Measurements from ENCODE around the gene GPC6.
A peak's percentile ranks its signal among the peaks of the same experiment; 100 is the strongest.
"Not testable (repeated sequence)": the region's sequence is repeated elsewhere in the genome, so short reads cannot be mapped to it uniquely, and the experiment has no call there.

Gene GPC6

GRCh38 chr13:93425411-93425810 lies 198.8 kb downstream of the GPC6 start:
- DNase-seq (ENCODE audit: low spot score) = no peak

DNA sequence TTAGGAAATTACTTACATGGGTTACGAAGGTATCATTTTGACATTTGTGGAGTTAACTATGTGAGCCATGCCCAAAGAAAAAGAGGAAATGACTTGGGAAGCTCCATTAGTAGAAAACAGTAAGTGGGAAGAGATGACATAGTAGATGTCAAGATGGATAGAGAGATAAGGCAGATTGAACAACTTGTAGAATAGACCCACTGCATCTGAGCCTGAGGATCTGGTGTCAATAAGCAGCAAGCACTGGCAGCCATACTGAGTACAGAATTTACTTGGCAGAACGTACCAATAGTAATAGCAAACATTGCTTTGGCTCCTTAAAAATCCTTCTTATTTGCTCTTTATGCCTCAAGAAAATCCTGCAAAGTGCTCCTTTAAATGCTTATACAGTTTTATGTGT lies 203.8 kb downstream of the GPC6 start:
- peak; percentile 15 for DNase-seq (ENCODE audit: low spot score)

DNA sequence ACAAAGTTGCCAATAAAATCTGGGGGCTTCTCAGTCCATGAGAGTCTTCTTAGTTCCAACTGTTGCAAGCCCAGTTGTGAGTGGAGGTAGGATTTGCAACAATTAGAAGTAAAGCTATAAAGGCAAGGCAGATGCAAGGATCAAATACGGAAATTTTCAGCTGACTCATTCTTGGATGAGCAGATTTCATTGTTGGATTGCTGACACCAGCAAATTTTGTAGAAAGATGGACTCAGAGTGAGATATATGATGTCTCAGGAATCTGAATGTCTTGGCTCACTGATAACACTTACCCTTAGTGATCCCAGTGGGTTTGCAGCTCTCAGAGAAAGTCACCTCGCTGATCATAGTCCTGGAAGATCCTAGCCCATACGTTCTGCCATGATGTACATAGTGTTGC lies 209.0 kb downstream of the GPC6 start:
- no peak for DNase-seq (ENCODE audit: low spot score)

- no peak for DNase-seq (ENCODE audit: low spot score)
Observed at GRCh38 chr13:93437081-93437480, 210.5 kb downstream of the GPC6 start.

DNA sequence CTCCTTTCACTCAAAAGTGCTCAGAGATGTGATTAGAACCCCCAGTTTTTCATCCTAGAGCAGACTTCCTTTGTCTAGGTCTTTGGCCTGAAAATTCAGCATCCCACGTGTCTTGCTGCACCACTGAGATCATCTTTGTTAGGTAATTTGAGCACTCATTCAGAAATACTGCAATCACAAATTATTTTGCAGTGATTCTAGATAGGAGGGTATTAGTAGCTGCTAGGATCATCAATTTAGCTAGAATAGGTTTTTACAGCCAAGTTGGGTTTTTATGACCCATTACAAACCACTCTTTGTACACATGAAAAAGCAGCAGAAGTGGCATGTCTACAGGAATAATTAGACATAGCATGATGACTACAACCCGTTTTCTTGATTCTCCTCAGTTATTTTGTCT lies 219.6 kb downstream of the GPC6 start:
- no peak for DNase-seq (ENCODE audit: low spot score)

DNA sequence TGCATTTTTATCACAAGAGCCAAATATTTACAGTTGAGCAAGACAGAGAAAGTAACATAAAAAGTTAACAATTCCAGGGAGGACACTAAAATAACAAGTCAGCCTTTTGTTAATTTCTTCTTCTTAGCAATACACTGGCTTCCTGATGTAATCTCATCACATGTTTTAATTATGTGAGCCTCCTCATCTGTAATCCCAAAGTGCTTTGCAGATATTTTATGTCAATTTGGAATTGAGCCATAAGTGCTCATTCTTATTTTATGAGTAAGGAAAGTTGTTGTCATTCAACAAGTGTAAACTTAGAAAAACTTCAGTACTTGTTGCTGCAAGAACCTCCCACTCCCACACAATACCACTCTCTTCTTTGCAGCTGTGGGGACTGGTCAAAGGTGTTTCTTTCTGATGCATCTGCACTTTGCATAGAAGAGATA lies 223.6 kb downstream of the GPC6 start:
- no peak for DNase-seq (ENCODE audit: low spot score)

- no peak for DNase-seq (ENCODE audit: low spot score)
Observed at GRCh38 chr13:93450761-93451160, 224.2 kb downstream of the GPC6 start.

DNA sequence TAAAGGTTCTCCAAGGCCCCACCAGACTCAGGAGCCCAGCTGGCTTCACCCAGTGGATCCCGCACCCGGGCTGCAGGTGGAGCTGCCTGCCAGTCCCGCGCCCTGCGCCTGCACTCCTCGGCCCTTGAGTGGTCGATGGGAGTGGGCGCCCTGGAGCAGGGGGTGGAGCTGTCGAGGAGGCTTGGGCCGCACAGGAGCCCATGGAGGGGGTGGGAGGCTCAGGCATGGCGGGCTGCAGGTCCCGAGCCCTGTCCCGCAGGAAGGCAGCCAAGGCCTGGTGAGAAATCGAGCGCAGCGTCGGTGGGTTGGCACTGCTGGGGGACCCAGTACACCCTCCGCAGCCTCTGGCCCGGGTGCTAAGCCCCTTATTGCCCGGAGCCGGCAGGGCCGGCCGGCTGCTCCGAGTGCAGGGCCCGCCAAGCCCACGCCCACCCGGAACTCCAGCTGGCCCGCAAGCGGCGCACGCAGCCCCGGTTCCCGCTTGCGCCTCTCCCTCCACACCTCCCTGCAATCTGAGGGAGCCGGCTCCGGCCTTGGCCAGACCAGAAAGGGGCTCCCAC lies 228.1 kb downstream of the GPC6 start:
- DNase-seq (ENCODE audit: low spot score) = not testable (repeated sequence)

- no peak for DNase-seq (ENCODE audit: low spot score)
Observed at GRCh38 chr13:93455861-93456260, 229.3 kb downstream of the GPC6 start.

- peak; percentile 28 for DNase-seq (ENCODE audit: low spot score)
Observed at GRCh38 chr13:93460005-93460404, 233.4 kb downstream of the GPC6 start.

DNA sequence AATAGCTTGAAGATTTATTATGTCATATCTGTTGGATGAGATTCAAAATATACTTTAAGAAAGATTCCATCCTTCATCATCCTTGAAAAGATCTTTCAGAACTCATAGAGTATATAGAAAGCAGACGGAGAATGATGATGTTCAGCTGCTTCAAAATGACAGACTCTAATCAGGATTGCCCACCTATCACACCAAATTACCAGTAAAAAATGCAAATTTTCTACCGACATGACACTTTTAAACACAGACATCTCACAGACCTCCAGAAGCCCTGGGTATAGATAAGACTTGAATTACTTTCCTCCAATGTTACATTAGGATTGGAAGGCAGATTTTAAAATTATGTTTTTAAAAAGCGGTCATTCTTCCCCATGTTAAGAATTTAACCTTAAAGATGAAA lies 235.5 kb downstream of the GPC6 start:
- peak; percentile 84 for DNase-seq (ENCODE audit: low spot score)

- no peak for DNase-seq (ENCODE audit: low spot score)
Observed at GRCh38 chr13:93466502-93467036, 240.0 kb downstream of the GPC6 start.

- no peak for DNase-seq (ENCODE audit: low spot score)
Observed at GRCh38 chr13:93467175-93467574, 240.6 kb downstream of the GPC6 start.

DNA sequence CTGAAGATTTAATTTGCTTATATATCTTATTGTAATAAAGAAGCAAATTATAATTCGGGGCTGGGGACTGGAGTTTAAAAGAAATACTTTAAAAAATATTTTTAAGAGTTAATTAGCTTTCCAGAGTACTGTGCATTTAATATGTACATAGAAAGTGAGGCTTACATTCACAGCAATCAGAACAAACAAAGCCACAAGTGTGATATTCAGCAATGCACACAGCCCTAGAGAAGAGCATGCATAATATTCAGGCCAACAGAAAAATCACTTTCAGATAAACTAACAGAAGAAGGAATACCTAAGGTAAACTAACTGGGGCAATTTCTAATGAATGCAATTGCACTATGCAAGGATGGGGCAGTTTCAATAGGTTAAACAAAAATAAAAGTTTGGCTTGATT lies 241.8 kb downstream of the GPC6 start:
- no peak for DNase-seq (ENCODE audit: low spot score)

DNA sequence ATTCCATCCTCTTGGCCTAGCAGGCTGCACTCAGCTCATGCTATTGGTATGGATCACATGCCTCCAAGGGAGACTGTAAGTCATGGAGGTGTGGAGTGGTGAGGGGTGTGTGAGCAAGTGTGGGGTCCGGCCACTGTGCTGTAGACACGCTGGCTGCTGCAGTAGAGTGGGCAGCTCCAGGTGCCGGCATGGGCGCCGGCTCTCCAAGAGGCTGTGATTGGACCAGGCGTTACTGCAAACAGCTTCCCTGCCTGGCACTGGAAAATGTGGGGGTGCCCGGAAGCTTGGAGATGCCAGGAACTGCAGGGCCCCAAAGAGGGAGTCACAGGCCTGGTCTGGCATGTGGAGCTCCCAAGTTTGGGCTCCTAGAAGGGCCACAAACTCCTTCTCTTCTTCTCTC lies 245.7 kb downstream of the GPC6 start:
- DNase-seq (ENCODE audit: low spot score) = no peak

DNA sequence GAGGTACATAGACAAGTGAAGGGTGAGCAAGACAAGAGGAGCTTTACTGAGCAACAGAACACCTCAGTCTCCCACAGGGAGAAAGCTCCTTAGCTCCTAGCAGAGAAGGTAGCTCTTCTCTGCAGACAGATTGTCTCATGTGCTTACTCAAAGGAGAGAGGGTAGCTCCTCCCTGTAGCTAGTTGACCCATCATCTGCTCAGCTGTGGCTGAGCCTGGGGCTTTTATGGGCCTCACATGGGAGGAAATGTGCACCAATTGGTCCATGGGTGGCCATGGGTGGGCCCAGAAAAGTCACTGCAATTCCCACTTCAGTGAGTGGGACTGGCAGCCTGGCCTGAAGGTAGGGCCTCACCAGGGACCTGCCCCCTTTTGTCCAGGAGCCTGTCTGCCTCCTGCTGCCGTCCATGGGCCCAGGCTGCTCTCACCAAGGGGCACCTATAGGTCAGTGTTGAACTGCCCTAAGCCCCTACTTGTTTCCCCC lies 246.2 kb downstream of the GPC6 start:
- DNase-seq (ENCODE audit: low spot score) = no peak

DNA sequence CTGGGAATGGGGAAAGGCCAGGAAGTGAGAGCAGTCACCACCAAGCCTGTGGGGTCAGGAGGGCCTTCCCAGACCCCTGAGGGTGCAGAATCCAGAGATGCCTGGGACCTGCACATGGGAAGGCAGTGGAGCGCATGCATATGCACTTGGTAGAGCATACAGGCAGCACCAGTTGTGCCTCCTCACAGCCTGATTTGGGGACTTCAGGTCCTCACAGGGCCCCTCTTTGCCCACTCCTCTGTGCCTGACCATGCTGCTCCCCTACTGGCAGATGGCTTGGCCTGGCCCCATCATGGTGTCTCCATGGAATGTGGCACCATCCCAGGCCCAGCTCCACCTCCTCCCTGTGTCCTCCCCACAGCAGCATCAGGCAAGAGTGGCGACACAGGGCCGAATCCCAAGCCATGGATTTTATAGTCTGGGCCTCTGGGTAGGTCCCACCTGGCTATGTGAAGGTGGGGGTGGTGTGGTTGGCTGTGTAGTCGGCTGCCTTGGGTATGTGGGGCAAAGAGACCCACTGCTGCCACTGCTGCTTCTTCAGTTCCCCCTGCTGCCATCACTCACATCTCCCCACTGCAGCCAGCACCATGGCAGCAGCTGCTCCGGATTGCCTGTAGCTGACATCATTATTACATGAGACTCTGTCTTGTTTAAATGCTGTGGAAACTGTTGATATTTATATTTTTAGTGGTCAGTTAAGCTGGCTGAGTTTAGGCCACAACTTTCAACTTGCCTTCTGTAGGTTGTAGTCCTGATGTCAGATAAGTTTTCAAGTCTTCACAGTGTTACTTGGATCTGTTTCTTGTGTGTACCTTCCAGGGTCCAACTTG lies 247.0 kb downstream of the GPC6 start:
- no peak for DNase-seq (ENCODE audit: low spot score)

GRCh38 chr13:93476175-93476574 lies 249.6 kb downstream of the GPC6 start:
- DNase-seq (ENCODE audit: low spot score) = no peak

- DNase-seq (ENCODE audit: low spot score) = no peak
Observed at GRCh38 chr13:93477238-93477637, 250.6 kb downstream of the GPC6 start.

GRCh38 chr13:93480553-93481106 lies 254.0 kb downstream of the GPC6 start:
- DNase-seq (ENCODE audit: low spot score) = no peak

DNA sequence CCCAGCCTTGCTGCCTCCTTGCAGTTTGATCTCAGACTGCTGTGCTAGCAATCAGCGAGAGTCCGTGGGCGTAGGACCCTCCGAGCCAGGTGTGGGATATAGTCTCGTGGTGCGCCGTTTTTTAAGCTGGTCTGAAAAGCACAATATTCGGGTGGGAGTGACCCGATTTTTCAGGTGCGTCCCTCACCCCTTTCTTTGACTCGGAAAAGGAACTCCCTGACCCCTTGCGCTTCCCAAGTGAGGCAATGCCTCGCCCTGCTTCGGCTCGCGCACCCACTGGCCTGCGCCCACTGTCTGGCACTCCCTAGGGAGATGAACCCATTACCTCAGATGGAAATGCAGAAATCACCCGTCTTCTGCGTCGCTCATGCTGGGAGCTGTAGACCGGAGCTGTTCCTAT lies 269.5 kb downstream of the GPC6 start:
- not testable (repeated sequence) for DNase-seq (ENCODE audit: low spot score)

DNA sequence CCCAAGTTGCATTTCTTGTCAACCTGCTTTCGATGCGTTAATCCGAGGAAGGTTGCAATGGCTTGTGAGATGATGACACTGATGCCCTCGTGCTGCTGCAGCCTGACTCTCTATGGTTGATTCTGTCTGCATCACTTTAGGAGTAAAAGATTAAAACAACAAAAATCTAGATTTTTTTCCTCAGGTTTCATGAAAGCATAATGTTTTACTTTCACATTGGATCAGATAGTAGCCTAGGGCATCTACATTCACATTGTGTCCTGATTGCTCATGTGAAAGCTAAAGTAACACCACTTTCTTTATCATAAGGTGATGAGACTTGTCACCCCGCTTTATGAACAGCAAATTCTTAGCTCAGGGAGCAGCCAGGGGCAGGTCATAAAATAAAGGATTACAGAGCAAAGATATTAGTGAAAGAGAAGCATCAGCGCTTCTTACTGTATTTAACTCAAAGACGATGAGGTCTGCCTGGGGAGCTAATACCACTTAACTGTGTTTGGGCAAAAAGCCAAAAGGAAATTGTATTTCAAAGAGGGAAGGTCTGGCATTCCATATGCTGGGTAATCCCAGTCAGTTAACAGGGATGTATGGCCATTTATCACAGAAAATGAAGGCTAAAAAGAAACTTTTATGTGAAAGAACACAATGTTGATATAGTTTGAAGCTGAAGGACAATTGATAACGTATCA lies 270.5 kb downstream of the GPC6 start:
- peak; percentile 65 for DNase-seq (ENCODE audit: low spot score)

All from SK-N-DZ (cell line).